ENCODE data around the gene RNF8.

DNA sequence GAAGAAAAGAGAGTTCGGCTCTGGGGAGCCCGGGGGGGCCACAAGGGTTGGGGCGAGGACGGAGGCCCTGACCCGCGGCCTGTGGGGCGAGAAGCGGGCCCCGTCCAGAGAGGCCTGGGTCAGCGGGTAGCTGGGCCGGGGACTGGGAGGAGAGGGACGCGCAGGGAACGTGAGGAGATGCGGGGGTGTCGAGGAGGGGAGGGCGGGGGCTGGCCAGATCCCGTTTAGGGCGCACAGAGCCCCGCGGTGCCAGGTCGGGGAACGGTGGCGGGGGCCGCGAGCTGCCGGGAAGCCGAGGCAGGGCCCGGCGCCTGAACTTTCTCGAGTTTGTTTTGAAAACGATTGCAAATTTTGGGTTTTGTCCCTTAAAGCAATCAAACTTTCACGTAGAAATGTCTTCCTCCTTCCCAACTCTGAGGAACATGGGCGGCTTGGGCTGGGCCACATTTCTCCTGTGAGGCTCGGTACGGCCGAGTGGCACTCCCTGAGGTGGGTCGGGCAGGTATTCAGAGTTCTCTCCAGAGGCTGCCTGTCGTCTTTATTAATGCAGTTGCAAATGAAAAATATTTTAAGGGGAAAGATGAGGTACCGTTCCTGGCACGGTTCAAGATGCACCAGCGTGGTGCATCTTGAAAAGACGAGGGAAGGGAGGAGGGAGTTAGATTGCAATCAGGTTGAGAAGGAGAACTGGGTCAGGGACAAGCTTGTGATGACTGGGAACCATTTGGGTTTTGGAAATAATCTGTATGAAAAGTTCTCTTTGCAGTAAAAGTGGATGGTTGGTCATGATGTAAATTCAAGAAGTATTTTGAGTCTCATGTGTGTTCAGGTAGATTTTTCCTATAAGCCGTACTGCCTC lies 972 bp downstream of the RNF8 start:
- no peak for TF ChIP-seq CTCF (IDR thresholded peaks at IDR 0.05; ENCODE audit: insufficient read depth, low read depth, low read length)
- TF ChIP-seq EZH2 (IDR thresholded peaks at IDR 0.05; ENCODE audit: insufficient read depth, low read length) = no peak
